KMS-11 (cell line): Measurements from ENCODE around the gene DAAM2.

ENCODE experiments used
- H2AFZ ChIP-seq: fragments of 200-600 bp; sonication (generic); 2 replicates; pipeline ENCODE4 v1.6.1; 2016; ENCODE audit warnings: antibody characterized with exemption, mixed run types, low read depth
- H3K27ac ChIP-seq: fragments of 200-600 bp; sonication (generic); 2 replicates; pipeline ENCODE4 v1.6.1; 2016; ENCODE audit warnings: mild to moderate bottlenecking, mixed run types
- H3K27me3 ChIP-seq: fragments of 200-600 bp; sonication (generic); 2 replicates; pipeline ENCODE4 v1.6.1; 2017; ENCODE audit warnings: mild to moderate bottlenecking, low read depth, mixed run types, moderate library complexity; ENCODE audit not compliant: insufficient read depth
- H3K36me3 ChIP-seq: fragments of 200-600 bp; sonication (generic); 2 replicates; pipeline ENCODE4 v1.6.1; 2017; ENCODE audit warnings: mild to moderate bottlenecking, mixed run types; ENCODE audit not compliant: insufficient read depth
- H3K4me1 ChIP-seq: fragments of 200-600 bp; sonication (generic); 2 replicates; pipeline ENCODE4 v1.6.1; 2016; ENCODE audit warnings: mild to moderate bottlenecking, low read depth, mixed run types; ENCODE audit not compliant: poor library complexity, severe bottlenecking
- H3K4me2 ChIP-seq: fragments of 200-600 bp; sonication (generic); 2 replicates; pipeline ENCODE4 v1.7.0; 2016; ENCODE audit warnings: mild to moderate bottlenecking, mixed run types
- H3K4me3 ChIP-seq: fragments of 200-600 bp; sonication (generic); IDR thresholded peaks from 2 replicates; pipeline ENCODE4 v1.6.1; 2017; ENCODE audit warnings: low read depth, low read length, mixed read lengths; ENCODE audit not compliant: insufficient read depth
- H3K79me2 ChIP-seq: fragments of 200-600 bp; sonication (generic); 2 replicates; pipeline ENCODE4 v1.6.1; 2016; ENCODE audit warnings: low read depth, mixed run types; ENCODE audit not compliant: insufficient read depth
- H3K9ac ChIP-seq: fragments of 200-600 bp; sonication (generic); 2 replicates; pipeline ENCODE4 v1.6.1; 2016; ENCODE audit warnings: mild to moderate bottlenecking, mixed run types
- H4K20me1 ChIP-seq: fragments of 200-600 bp; sonication (generic); 2 replicates; pipeline ENCODE4 v1.6.1; 2016; ENCODE audit warnings: mild to moderate bottlenecking, mixed run types; ENCODE audit not compliant: insufficient read depth
- CTCF ChIP-seq: fragments of 200-600 bp; sonication (generic); conservative IDR thresholded peaks from 2 replicates; pipeline ENCODE4 v1.6.1; 2017; ENCODE audit warnings: low read depth, mild to moderate bottlenecking, antibody characterized with exemption, low read length, moderate library complexity, mixed read lengths

The DAAM2 gene

GRCh38 chr6:39904946-39905639, 112.9 kb downstream of the DAAM2 start:
- TF ChIP-seq CTCF, result no peak
- Histone ChIP-seq H3K27me3 (no peaks in the 10 kb centered on the region), H3K4me1 (no peaks in the 10 kb centered on the region), H3K36me3 (no peaks in the 10 kb centered on the region), H4K20me1 (no peaks in the 10 kb centered on the region), H2AFZ (no peak overlapping the region), H3K79me2 (no peaks in the 10 kb centered on the region), H3K4me3 (no peak overlapping the region), H3K27ac (no peak overlapping the region), H3K9ac (no peak overlapping the region), H3K4me2 (no peak overlapping the region)

GRCh38 chr6:39905640-39905975, 113.4 kb downstream of the DAAM2 start:
- Histone ChIP-seq H3K4me3 (no peak overlapping the region), H3K9ac (no peak overlapping the region), H3K27me3 (no peaks in the 10 kb centered on the region), H3K36me3 (no peaks in the 10 kb centered on the region), H3K4me1 (no peaks in the 10 kb centered on the region), H3K4me2 (no peak overlapping the region), H3K79me2 (no peaks in the 10 kb centered on the region), H4K20me1 (no peaks in the 10 kb centered on the region), H2AFZ (no peak overlapping the region), H3K27ac (no peak overlapping the region)
- TF ChIP-seq CTCF, result no peak

GRCh38 chr6:39906318-39906761, 114.2 kb downstream of the DAAM2 start:
- Histone ChIP-seq H3K27me3 (no peaks in the 10 kb centered on the region), H3K79me2 (no peaks in the 10 kb centered on the region), H3K9ac (no peak overlapping the region), H4K20me1 (no peaks in the 10 kb centered on the region), H3K4me3 (no peak overlapping the region), H3K27ac (no peak overlapping the region), H2AFZ (no peak overlapping the region), H3K4me1 (no peaks in the 10 kb centered on the region), H3K36me3 (no peaks in the 10 kb centered on the region), H3K4me2 (no peak overlapping the region)
- TF ChIP-seq CTCF, result no peak

- H3K4me2 ChIP-seq, result no peak overlapping the region
- H3K36me3 ChIP-seq, result no peaks in the 10 kb centered on the region
- H3K27me3 ChIP-seq, result no peaks in the 10 kb centered on the region
- no peak overlapping the region for H2AFZ ChIP-seq
- H3K9ac ChIP-seq, result no peak overlapping the region
- H4K20me1 ChIP-seq, result no peaks in the 10 kb centered on the region
- no peak for TF ChIP-seq CTCF
- H3K79me2 ChIP-seq, result no peaks in the 10 kb centered on the region
- H3K4me1 ChIP-seq, result no peaks in the 10 kb centered on the region
- H3K27ac ChIP-seq, result no peak overlapping the region
- no peak overlapping the region for H3K4me3 ChIP-seq
These were observed 115.8 kb downstream of the DAAM2 start for GRCh38 chr6:39907871-39908575.
